ENCODE results near the gene TFRC. TPM values are rescaled to one million over a fixed set of nuclear protein-coding genes. Genes with fewer than 3 reads are reported as not detected.
"Not testable (repeated sequence)": the region's sequence is repeated elsewhere in the genome, so short reads cannot be mapped to it uniquely, and the experiment has no call there.

Gene TFRC
- total and polyA plus RNA-seq, 2 experiments from 2014 or later: 136 to 278 TPM

DNA sequence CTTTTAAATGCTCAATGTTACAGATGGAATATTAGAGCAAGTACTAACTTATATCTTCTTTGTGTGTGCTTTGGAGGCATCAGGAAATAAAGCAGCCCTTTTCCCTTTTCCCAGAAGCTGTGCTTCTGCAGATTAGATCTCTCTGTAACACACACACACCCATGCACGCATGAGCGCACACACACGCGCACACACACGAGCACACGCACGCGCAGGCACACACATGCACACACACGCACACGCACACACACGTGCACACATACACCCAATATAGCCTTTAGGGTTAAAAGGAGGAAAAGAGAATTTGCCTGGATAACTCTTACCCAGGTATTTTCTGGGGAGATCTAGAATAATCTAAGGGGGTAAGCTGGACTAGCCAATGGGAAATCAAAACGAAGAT is 56.9 kb downstream of the TFRC start:
- Histone ChIP-seq H3K4me3 (no peak overlapping the region), H3K4me2 (no peak overlapping the region), H3K9me2 (replicated peaks; ENCODE audit: insufficient read depth) (no peaks in the 10 kb centered on the region), H3K36me3 (replicated peaks; ENCODE audit: insufficient read depth, low read depth) (no peaks in the 10 kb centered on the region), H2AFZ (no peak overlapping the region), H3K79me2 (no peaks in the 10 kb centered on the region), H3K27me3 (peaks cover 3% of the 10 kb centered on the region), H3K9me3 (ENCODE audit: low read depth) (no peaks in the 10 kb centered on the region), H3K27ac (no peak overlapping the region), H4K20me1 (ENCODE audit: insufficient read depth, poor library complexity, severe bottlenecking) (no peaks in the 10 kb centered on the region), H3K4me1 (ENCODE audit: insufficient read depth) (no peaks in the 10 kb centered on the region)
- WGBS (ENCODE audit: low lambda C conversion rate, missing lambda C conversion rate): 67% methylated on average over 12 of the region's 12 CpGs
- no peak for TF ChIP-seq CTCF (IDR thresholded peaks at IDR 0.05; ENCODE audit: poor library complexity)
- TF ChIP-seq EZH2phosphoT487 (IDR thresholded peaks at IDR 0.05; ENCODE audit: low read depth, severe bottlenecking, unreplicated experiment): no peak
- no peak for TF ChIP-seq EZH2 (IDR thresholded peaks at IDR 0.05; ENCODE audit: borderline replicate concordance)
- DNase-seq (ENCODE audit: low spot score): no peak

DNA sequence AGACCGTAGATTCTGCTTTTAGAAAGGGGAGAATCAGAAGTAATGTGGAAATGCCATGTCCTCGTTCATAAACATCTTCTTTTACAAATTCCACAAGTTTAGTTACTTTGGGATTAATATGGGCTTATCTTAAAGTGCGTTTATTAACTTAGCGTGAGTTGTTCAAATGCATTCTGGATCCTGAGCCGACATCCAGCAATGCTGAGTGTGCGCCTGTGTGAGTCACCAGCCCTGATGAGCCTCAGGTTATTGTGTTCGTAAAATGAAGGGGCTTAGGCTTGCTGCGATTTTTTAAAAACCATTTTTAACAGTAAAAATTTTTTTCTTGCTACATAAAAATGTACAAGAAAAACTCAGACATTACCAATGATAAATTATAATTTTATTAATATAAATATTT is 57.9 kb downstream of the TFRC start:
- Histone ChIP-seq H3K9me2 (replicated peaks; ENCODE audit: insufficient read depth) (no peaks in the 10 kb centered on the region), H3K36me3 (replicated peaks; ENCODE audit: insufficient read depth, low read depth) (no peaks in the 10 kb centered on the region), H4K20me1 (ENCODE audit: insufficient read depth, poor library complexity, severe bottlenecking) (no peaks in the 10 kb centered on the region), H3K27ac (no peak overlapping the region), H2AFZ (no peak overlapping the region), H3K4me2 (no peak overlapping the region), H3K4me3 (no peak overlapping the region), H3K9me3 (ENCODE audit: low read depth) (no peaks in the 10 kb centered on the region), H3K27me3 (peaks cover 3% of the 10 kb centered on the region), H3K79me2 (no peaks in the 10 kb centered on the region), H3K4me1 (ENCODE audit: insufficient read depth) (no peaks in the 10 kb centered on the region)
- no peak for DNase-seq (ENCODE audit: low spot score)
- 72% methylated on average over 8 of the region's 8 CpGs for WGBS (ENCODE audit: low lambda C conversion rate, missing lambda C conversion rate)
- TF ChIP-seq EZH2phosphoT487 (IDR thresholded peaks at IDR 0.05; ENCODE audit: low read depth, severe bottlenecking, unreplicated experiment): no peak
- no peak for TF ChIP-seq CTCF (IDR thresholded peaks at IDR 0.05; ENCODE audit: poor library complexity)
- TF ChIP-seq EZH2 (IDR thresholded peaks at IDR 0.05; ENCODE audit: borderline replicate concordance): no peak

DNA sequence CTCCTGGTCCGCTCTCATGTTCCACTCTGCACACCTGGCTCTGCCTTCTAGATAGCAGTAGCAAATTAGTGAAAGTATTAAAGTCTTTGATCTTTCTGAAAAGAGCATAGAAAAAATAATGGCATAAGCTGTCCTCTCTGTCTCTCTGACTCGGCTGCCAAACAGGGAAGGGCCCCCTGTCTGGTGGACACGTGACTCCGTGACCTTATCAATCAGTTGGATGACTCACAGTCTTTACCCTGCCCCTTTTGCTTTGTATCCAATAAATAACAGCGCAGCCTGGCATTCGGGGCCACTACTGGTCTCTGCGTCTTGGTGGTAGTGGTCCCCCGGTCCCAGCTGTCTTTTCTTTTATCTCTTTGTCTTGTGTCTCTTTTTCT is 59.4 kb downstream of the TFRC start:
- not testable (repeated sequence) for H3K79me2 ChIP-seq; H3K4me3 ChIP-seq; H3K4me2 ChIP-seq; H3K9me2 ChIP-seq (replicated peaks; ENCODE audit: insufficient read depth); H3K36me3 ChIP-seq (replicated peaks; ENCODE audit: insufficient read depth, low read depth); H3K9me3 ChIP-seq (ENCODE audit: low read depth); H3K4me1 ChIP-seq (ENCODE audit: insufficient read depth); H3K27ac ChIP-seq; H4K20me1 ChIP-seq (ENCODE audit: insufficient read depth, poor library complexity, severe bottlenecking); DNase-seq (ENCODE audit: low spot score); H2AFZ ChIP-seq; H3K27me3 ChIP-seq
- 79% methylated on average over 8 of the region's 8 CpGs for WGBS (ENCODE audit: low lambda C conversion rate, missing lambda C conversion rate)

GRCh38 chr3:196020373-196020772 is 61.5 kb downstream of the TFRC start:
- Histone ChIP-seq H3K9me2 (replicated peaks; ENCODE audit: insufficient read depth) (no peaks in the 10 kb centered on the region), H4K20me1 (ENCODE audit: insufficient read depth, poor library complexity, severe bottlenecking) (no peaks in the 10 kb centered on the region), H3K79me2 (no peaks in the 10 kb centered on the region), H3K36me3 (replicated peaks; ENCODE audit: insufficient read depth, low read depth) (no peaks in the 10 kb centered on the region), H3K4me1 (ENCODE audit: insufficient read depth) (no peaks in the 10 kb centered on the region), H3K4me2 (no peak overlapping the region), H3K9me3 (ENCODE audit: low read depth) (no peaks in the 10 kb centered on the region), H3K27me3 (peaks cover 3% of the 10 kb centered on the region), H2AFZ (no peak overlapping the region), H3K27ac (no peak overlapping the region), H3K4me3 (no peak overlapping the region)
- 53% methylated on average over 3 of the region's 3 CpGs for WGBS (ENCODE audit: low lambda C conversion rate, missing lambda C conversion rate)
- TF ChIP-seq CTCF (IDR thresholded peaks at IDR 0.05; ENCODE audit: poor library complexity) (no peak), EZH2 (IDR thresholded peaks at IDR 0.05; ENCODE audit: borderline replicate concordance) (no peak), EZH2phosphoT487 (IDR thresholded peaks at IDR 0.05; ENCODE audit: low read depth, severe bottlenecking, unreplicated experiment) (no peak)
- DNase-seq (ENCODE audit: low spot score): no peak

GRCh38 chr3:196019576-196019975 is 62.3 kb downstream of the TFRC start:
- DNase-seq (ENCODE audit: low spot score); H3K27me3 ChIP-seq: not testable (repeated sequence)
- 82% methylated on average over 12 of the region's 12 CpGs for WGBS (ENCODE audit: low lambda C conversion rate, missing lambda C conversion rate)

GRCh38 chr3:196018159-196018558 is 63.7 kb downstream of the TFRC start:
- not testable (repeated sequence) for H3K4me3 ChIP-seq; H4K20me1 ChIP-seq (ENCODE audit: insufficient read depth, poor library complexity, severe bottlenecking)
- 86% methylated on average over 5 of the region's 5 CpGs for WGBS (ENCODE audit: low lambda C conversion rate, missing lambda C conversion rate)

More at GRCh38 chr3:196019576-196019975, 62.3 kb downstream of the TFRC start:
- H3K79me2 ChIP-seq; H3K36me3 ChIP-seq (replicated peaks; ENCODE audit: insufficient read depth, low read depth); H3K4me3 ChIP-seq; H3K4me2 ChIP-seq; H2AFZ ChIP-seq; H3K4me1 ChIP-seq (ENCODE audit: insufficient read depth); H3K9me2 ChIP-seq (replicated peaks; ENCODE audit: insufficient read depth); H3K27ac ChIP-seq; H3K9me3 ChIP-seq (ENCODE audit: low read depth); H4K20me1 ChIP-seq (ENCODE audit: insufficient read depth, poor library complexity, severe bottlenecking): not testable (repeated sequence)

More at GRCh38 chr3:196018159-196018558, 63.7 kb downstream of the TFRC start:
- not testable (repeated sequence) for H3K9me3 ChIP-seq (ENCODE audit: low read depth); H3K79me2 ChIP-seq; DNase-seq (ENCODE audit: low spot score); H2AFZ ChIP-seq; H3K36me3 ChIP-seq (replicated peaks; ENCODE audit: insufficient read depth, low read depth); H3K9me2 ChIP-seq (replicated peaks; ENCODE audit: insufficient read depth); H3K27ac ChIP-seq; H3K4me1 ChIP-seq (ENCODE audit: insufficient read depth); H3K27me3 ChIP-seq; H3K4me2 ChIP-seq

All from hepatocyte (in vitro differentiated cells).